A549 (cell line): ENCODE data around the gene UTP25. TPM values are rescaled to one million over a fixed set of nuclear protein-coding genes. Genes with fewer than 3 reads are reported as not detected.

Experiments
- ATAC-seq, 2 experiments: fragments of 200-7000 bp in 1 of 2; fragments of >200 bp in 1 of 2; cut with Nextera tagmentation in 1 of 2; cut with Tn5 transposase in 1 of 2; 3 replicates each; pipeline versions ENCODE4 v1.8.0 to v1.9.1; 2018 to 2020; ENCODE audit warnings: mild to moderate bottlenecking in 1 of 2, moderate library complexity in 1 of 2
- CTCF ChIA-PET: fragments of 300-600 bp; sonication (Branson Sonifier 250); formaldehyde crosslinking; extraction: SDS; loops from one replicate; lab custom pipeline; 2021; ENCODE audit warnings: antibody characterized with exemption, inconsistent platforms; lab: Yijun Ruan, JAX
- POLR2A ChIA-PET: fragments of 350-600 bp; formaldehyde crosslinking; extraction: SDS; loops from one replicate; lab custom pipeline; 2021; ENCODE audit warnings: antibody characterized with exemption, inconsistent platforms; lab: Yijun Ruan, JAX
- DNase-seq, 2 experiments: peaks; one replicate each; pipeline versions ENCODE4 v3.0.0 to v3.0.0-alpha.2; 2011 to 2016; ENCODE audit warnings: low read depth in 1 of 2, low spot score in 1 of 2
- FAIRE-seq: peaks from 2 replicates; lab custom pipeline; 2011; peaks lifted over from hg19 to GRCh38; lab: Jason Lieb, UNC
- H3K27ac ChIP-seq, 2 experiments: fragments of >200 bp; sonication (Bioruptor Twin); formaldehyde crosslinking; 3 replicates each; pipeline ENCODE4 v1.5.1; 2016 to 2017
- H3K4me1 ChIP-seq: fragments of >200 bp; sonication (Bioruptor Twin); formaldehyde crosslinking; 3 replicates; pipeline ENCODE4 v1.6.1; 2016
- H3K4me2 ChIP-seq: fragments of >200 bp; sonication (Bioruptor Twin); formaldehyde crosslinking; 3 replicates; pipeline ENCODE4 v1.6.1; 2016
- H3K4me3 ChIP-seq: fragments of >200 bp; sonication (Bioruptor Twin); formaldehyde crosslinking; 3 replicates; pipeline ENCODE4 v1.5.1; 2016
- H3K9me3 ChIP-seq: fragments of >200 bp; sonication (Bioruptor Twin); formaldehyde crosslinking; 3 replicates; pipeline ENCODE4 v1.6.1; 2016
- ATOH8 ChIP-seq: fragments of 250-450 bp; sonication (Bioruptor Pico); IDR thresholded peaks from 2 replicates; pipeline ENCODE4 v1.5.0; 2020; ENCODE audit warnings: low read depth, mild to moderate bottlenecking, moderate library complexity
- BCL3 ChIP-seq: fragments of >200 bp; sonication (Bioruptor Twin); formaldehyde crosslinking; IDR thresholded peaks from 3 replicates; pipeline ENCODE4 v1.6.1; 2016
- CBX8 ChIP-seq: fragments of 200-600 bp; sonication (generic); IDR thresholded peaks from 2 replicates; pipeline ENCODE4 v1.6.1; 2016
- CHD2 ChIP-seq: fragments of 150-350 bp; IDR thresholded peaks from 2 replicates; pipeline ENCODE4 v1.6.1; 2014; ENCODE audit warnings: low read length; ENCODE audit not compliant: partially characterized antibody
- E2F6 ChIP-seq: IDR thresholded peaks from 2 replicates; pipeline ENCODE4 v1.6.1; 2012; ENCODE audit warnings: low read depth, borderline replicate concordance
- EHF ChIP-seq: fragments of 250-450 bp; sonication (Bioruptor Pico); IDR thresholded peaks from 2 replicates; pipeline ENCODE4 v1.5.0; 2020; ENCODE audit warnings: mild to moderate bottlenecking
- EHMT2 ChIP-seq: fragments of 200-600 bp; sonication (generic); IDR thresholded peaks from 2 replicates; pipeline ENCODE4 v1.6.1; 2016; ENCODE audit warnings: antibody characterized with exemption, low read depth, mild to moderate bottlenecking, moderate library complexity
- ELK1 ChIP-seq: fragments of 150-350 bp; IDR thresholded peaks from 2 replicates; pipeline ENCODE4 v1.6.1; 2014; ENCODE audit warnings: low read depth, mild to moderate bottlenecking, low read length
- FOSL2 ChIP-seq, 2 experiments: fragments of 450-650 bp in 1 of 2; fragments of >200 bp in 1 of 2; sonication (Bioruptor Twin) in 1 of 2; formaldehyde crosslinking; IDR thresholded peaks; 2 replicates each; pipeline versions ENCODE4 v1.5.0 to v1.6.1; 2016 to 2020; ENCODE audit warnings: mild to moderate bottlenecking in 1 of 2, moderate library complexity in 1 of 2
- FOXS1 ChIP-seq: fragments of 250-450 bp; sonication (Bioruptor Pico); IDR thresholded peaks from 2 replicates; pipeline ENCODE4 v1.5.0; 2020; ENCODE audit warnings: mild to moderate bottlenecking, moderate library complexity
- GATA3 ChIP-seq: IDR thresholded peaks from 2 replicates; pipeline ENCODE4 v1.6.1; 2012; ENCODE audit warnings: borderline replicate concordance
- HES2 ChIP-seq: fragments of >200 bp; sonication (Bioruptor Twin); formaldehyde crosslinking; IDR thresholded peaks from 2 replicates; pipeline ENCODE4 v1.6.1; 2016
- HMGXB4 ChIP-seq: fragments of 250-450 bp; sonication (Bioruptor Pico); IDR thresholded peaks from 2 replicates; pipeline ENCODE4 v1.5.0; 2021; ENCODE audit warnings: mild to moderate bottlenecking, moderate library complexity, borderline replicate concordance
- HOXB13 ChIP-seq: fragments of 250-450 bp; sonication (Bioruptor Pico); IDR thresholded peaks from 2 replicates; pipeline ENCODE4 v1.5.0; 2020; ENCODE audit warnings: low read depth, mild to moderate bottlenecking, moderate library complexity
- JUN ChIP-seq, 2 experiments: fragments of >200 bp; sonication (Bioruptor Twin); formaldehyde crosslinking; IDR thresholded peaks; 2 replicates in 1 of 2; 3 replicates in 1 of 2; pipeline ENCODE4 v1.6.1; 2016 to 2017
- JUNB ChIP-seq: fragments of >200 bp; sonication (Bioruptor Twin); formaldehyde crosslinking; IDR thresholded peaks from 2 replicates; pipeline ENCODE4 v1.6.1; 2016
- MAX ChIP-seq: IDR thresholded peaks from 2 replicates; pipeline ENCODE4 v1.6.1; 2012
- PHF8 ChIP-seq: fragments of 200-600 bp; sonication (generic); IDR thresholded peaks from 2 replicates; pipeline ENCODE4 v1.6.1; 2016; ENCODE audit warnings: low read depth, mild to moderate bottlenecking, antibody characterized with exemption, moderate library complexity, borderline replicate concordance
- REST ChIP-seq: fragments of 200-600 bp; sonication (generic); IDR thresholded peaks from 2 replicates; pipeline ENCODE4 v1.6.1; 2016; ENCODE audit warnings: antibody characterized with exemption, mild to moderate bottlenecking, moderate library complexity
- RNF2 ChIP-seq: fragments of 200-600 bp; sonication (generic); IDR thresholded peaks from 2 replicates; pipeline ENCODE4 v1.6.1; 2016; ENCODE audit warnings: low read depth, mild to moderate bottlenecking, antibody characterized with exemption, moderate library complexity, borderline replicate concordance
- SMC3 ChIP-seq: fragments of >200 bp; sonication (Bioruptor Twin); formaldehyde crosslinking; IDR thresholded peaks from 3 replicates; pipeline ENCODE4 v1.6.1; 2018; ENCODE audit warnings: inconsistent platforms
- ZSCAN20 ChIP-seq: fragments of 250-450 bp; sonication (Bioruptor Pico); IDR thresholded peaks from 2 replicates; pipeline ENCODE4 v1.8.0; 2022; ENCODE audit warnings: mild to moderate bottlenecking, moderate library complexity
- WGBS: methylation state at CpG from one replicate; pipeline ENCODE4 v1.1.6; 2017; ENCODE audit errors: missing lambda C conversion rate; 5-methylcytosine and 5-hydroxymethylcytosine counted together
- polyA plus RNA-seq, 4 experiments: library from polyadenylated mRNA; depleted of rRNA in 3 of 4; stranded (reverse); fragments of >200 nt; fragmentation: RNase III in 1 of 4; extraction: RNeasy Plus Mini Kit Qiagen cat#74134 plus additional on column Dnase treatment in 1 of 4; gene quantifications; 2 replicates in 3 of 4; 3 replicates in 1 of 4; pipeline ENCODE4 v1.2.3, GENCODE V29; 2011 to 2017

UTP25 gene
- polyA plus RNA-seq, 2 of the 4 experiments (the other 2 are of a cell fraction): 8.4 to 16.5 TPM

- no peak for DNase-seq
- Histone ChIP-seq H3K4me1 (peaks cover 6% of the 10 kb centered on the region; the same call in 1 of the 3 replicates), H3K27ac (peak overlapping the region in 1 of 2 experiments; percentile 86; a peak in 3 of 6 replicates), H3K4me2 (peak overlapping the region; percentile 90), H3K9me3 (peaks cover 12% of the 10 kb centered on the region), H3K4me3 (peak overlapping the region; percentile 82)
- 69% methylated on average over 6 of the region's 6 CpGs for WGBS
- no peak for FAIRE-seq
- POLR2A ChIA-PET: no interaction called here
- no peak for ATAC-seq
- TF ChIP-seq SMC3 (no peak), HES2 (no peak)
- TF ChIP-seq, all 56 proteins: peak for 0
- CTCF ChIA-PET: interaction anchor here (1.4 to 2.0 kb wide), 3 partner anchors 35 to 40 kb away, joined by 4 to 5 read pairs (median 5); no protein-coding TSS in a partner anchor
These were observed 44.4 kb upstream of the UTP25 start for GRCh38 chr1:209783386-209783785.

GRCh38 chr1:209784265-209785169, 43.3 kb upstream of the UTP25 start, which contains the start of gene C1orf74:
C1orf74 (minus strand) TSS chr1:209784559; CDS start chr1:209783634, 925 bp downstream.
- peak within 1 kb of the TSS; percentile 82 for H3K4me3 ChIP-seq
- FAIRE-seq (peak; percentile 13), ATAC-seq (peak; percentile 99 to 100), DNase-seq (peak; percentile 96 to 97)
- peak within 1 kb of the TSS; percentile 90 for H3K4me2 ChIP-seq
- peaks cover 6% of the 10 kb centered on the region; the same call in 1 of the 3 replicates for H3K4me1 ChIP-seq
- peak within 1 kb of the TSS; percentile 84 to 86 for H3K27ac ChIP-seq
- CTCF ChIA-PET: interaction anchor here (1.4 to 2.0 kb wide), 4 partner anchors 15 to 39 kb away, joined by 3 to 5 read pairs (median 4); no protein-coding TSS in a partner anchor
- 5% methylated on average over 41 of the region's 48 CpGs for WGBS
- peaks cover 12% of the 10 kb centered on the region for H3K9me3 ChIP-seq
- POLR2A ChIA-PET: interaction anchor here (0.6 to 1.2 kb wide), 8 partner anchors 8 to 170 kb away, joined by 3 to 9 read pairs (median 4); partner anchors contain the start of gene UTP25
- TF ChIP-seq CHD2 (peak; percentile 95), MAX (peak; percentile 96), CBX8 (no peak), BCL3 (peak; percentile 86), E2F6 (peak; percentile 98), JUNB (no peak), EHF (CRISPR knock-in tag) (peak; percentile 89; the same call in 1 of the 2 replicates), RNF2 (no peak), FOXS1 (CRISPR knock-in tag) (peak; percentile 80; the same call in 1 of the 2 replicates), GATA3 (peak; percentile 53), HOXB13 (CRISPR knock-in tag) (peak; percentile 88), PHF8 (peak; percentile 74; the same call in 1 of the 2 replicates), EHMT2 (peak; percentile 83; the same call in 1 of the 2 replicates), ZSCAN20 (CRISPR knock-in tag) (peak; percentile 84), JUN (IDR thresholded peaks at IDR 0.05) (peak; percentile 58 to 90; a peak in 4 of 5 replicates), HMGXB4 (no peak), ATOH8 (CRISPR knock-in tag) (0 out of 2 replicates have a peak, but pooled peaks have one; percentile 26), REST (peak; percentile 95), ELK1 (no peak), FOSL2 (IDR thresholded peaks at IDR 0.05) (no peak), FOSL2 (CRISPR knock-in tag; IDR thresholded peaks at IDR 0.05) (peak; percentile 76)
